GM19035 (cell line): ENCODE measurements around the gene BLOC1S5.

Experiments
- ATAC-seq: cut with Tn5 transposase; IDR thresholded peaks from one replicate; pipeline ENCODE4 v1.9.1; 2021; ENCODE audit not compliant: unreplicated experiment

BLOC1S5 gene

DNA sequence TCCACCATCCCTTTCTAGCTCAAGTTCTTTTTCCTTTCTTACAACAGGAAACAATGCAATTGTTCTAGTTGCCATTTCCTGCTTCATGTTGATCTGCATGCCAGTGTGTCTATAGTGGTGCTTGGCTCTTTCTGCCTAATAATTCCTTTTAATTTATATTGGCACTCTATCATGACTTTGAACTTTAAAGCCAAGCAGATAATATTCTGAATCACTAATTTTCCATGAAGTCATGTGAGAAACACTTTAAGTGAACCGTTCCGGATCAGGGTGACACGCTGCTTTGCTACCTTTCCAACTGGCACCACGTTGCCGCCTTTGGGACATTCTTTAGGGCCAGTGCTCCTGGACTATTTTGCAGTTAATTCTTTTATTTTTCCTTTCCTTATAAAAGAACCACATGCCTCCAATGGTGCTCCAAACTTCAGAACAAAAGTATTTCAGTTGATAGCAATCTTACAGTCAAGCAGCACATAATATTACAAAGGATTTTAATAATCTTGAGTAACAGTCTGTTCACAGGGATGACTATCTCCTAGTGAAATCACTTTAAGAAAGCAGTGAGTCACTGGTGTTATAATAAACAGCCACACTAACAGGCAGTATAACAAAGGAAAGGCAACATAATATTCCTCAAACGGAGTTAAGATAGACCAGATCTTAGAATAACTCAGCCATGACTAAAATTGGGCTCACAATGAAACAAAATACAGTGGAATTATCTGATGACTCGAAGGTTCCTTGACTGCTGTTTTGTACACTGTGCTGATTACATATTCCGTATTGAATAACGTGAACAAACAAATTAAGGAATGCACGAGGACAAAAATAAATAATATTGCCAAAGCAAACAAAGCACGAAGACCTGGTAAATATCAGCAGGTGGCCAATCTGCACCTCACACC lies 19.0 kb upstream of the BLOC1S5 start:
- no peak for ATAC-seq

DNA sequence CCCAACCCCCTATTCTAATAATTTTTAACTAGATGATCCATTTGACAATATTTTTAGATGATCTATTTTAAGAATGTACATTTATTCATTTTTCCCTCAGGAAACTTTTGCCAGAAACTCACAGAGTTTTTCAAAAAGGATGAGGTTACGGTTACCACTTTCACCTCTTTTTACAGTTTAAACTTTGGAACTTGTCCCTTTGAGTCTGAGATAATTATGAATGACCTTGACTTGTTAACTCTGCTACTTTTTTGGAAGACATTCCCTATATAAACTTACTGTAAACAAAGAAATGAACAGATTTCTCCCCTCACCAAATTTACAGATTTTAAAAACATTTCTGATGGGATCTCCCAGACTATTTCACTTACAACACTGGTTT lies 18.4 kb upstream of the BLOC1S5 start:
- ATAC-seq = no peak

DNA sequence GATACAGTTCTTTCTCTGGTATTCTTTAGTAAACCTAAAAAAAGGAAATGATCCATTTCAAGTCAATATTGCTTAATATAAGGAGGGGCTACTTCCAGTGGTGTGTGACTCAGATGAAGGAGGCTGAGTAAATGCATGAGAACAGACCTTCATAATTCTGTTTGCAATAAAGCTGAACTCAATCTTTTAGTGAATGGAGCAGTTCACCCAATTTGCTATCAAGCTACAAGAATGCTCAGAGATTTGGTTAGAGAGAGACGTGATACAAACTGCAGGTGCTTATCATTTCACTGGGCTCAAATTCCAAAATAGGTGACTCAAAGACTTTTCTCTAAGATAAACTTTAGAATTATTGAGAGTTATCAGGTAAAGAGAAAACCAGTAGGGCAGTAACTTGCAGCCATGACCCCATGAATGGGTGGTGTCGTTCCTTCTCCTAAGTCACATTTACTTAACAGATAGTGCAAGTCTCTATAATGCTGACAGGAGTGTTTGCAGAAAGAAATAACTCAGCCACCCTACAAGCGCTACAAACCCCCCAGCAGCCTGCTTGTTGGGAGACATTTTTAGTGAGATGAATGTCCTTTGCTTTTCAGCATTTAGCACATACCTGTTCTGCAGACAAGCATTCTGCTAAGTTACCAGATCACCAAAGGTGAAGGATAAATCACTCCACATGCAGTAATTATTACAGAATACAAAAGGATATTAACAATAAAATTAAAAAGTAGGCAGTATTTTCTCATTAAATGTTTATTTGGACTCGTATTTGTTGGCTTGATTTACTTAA lies 16.4 kb upstream of the BLOC1S5 start:
- no peak for ATAC-seq

DNA sequence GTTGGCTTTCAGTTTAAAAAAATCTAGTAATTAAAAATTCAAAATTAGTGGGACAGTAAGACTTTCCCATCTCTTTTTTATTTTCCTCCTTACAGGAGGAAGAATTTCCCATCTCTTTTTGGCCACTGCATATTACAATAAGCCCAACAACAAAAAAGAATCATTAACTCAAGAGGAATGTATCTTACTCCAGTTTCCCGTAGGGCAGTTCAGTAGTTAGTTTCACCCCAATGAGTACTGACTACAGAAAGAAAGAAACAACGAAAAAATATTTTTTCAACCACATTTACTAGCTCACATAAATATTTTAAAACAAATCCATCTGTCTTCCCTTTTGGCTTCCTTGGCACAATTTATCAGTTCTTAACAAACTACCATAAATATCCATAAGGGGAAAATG lies 14.9 kb upstream of the BLOC1S5 start:
- no peak for ATAC-seq

DNA sequence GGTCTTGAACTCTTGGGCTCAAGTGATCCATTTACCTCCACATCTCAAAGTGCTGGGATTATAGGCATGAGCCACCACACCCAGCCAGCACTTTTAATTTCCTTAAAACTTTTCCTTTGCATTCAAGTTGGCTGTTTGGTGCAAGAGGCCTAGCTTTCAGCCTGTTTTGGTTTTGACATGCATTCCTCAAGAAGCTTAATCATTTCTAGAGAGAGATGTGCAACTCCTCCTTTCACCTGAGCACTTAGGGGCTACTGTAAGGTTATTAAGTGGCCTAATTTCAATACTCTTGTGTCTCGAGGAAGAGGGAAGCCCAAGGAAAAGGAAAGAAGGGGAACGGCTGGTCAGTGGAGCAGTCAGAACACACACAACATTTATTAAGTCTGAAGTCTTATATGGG lies 13.8 kb upstream of the BLOC1S5 start:
- ATAC-seq = no peak

DNA sequence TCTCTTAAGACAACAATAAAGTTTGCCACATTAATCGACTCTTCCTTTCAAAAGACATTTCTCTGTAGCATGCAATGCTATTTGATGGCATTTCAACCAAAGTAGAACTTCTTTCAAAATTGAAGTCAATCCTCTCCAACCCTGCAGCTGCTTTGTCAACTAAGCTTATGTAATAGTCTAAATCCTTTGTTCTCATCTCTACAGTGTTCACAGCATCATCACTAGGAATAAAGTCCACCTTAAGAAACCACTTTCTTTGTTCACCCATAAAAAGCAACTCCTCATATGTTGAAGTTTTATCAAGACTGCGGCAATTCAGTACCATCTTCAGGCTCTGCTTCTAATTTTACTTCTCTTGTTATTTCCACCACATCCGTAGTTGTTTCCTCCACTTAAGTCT lies 11.5 kb upstream of the BLOC1S5 start:
- no peak for ATAC-seq

DNA sequence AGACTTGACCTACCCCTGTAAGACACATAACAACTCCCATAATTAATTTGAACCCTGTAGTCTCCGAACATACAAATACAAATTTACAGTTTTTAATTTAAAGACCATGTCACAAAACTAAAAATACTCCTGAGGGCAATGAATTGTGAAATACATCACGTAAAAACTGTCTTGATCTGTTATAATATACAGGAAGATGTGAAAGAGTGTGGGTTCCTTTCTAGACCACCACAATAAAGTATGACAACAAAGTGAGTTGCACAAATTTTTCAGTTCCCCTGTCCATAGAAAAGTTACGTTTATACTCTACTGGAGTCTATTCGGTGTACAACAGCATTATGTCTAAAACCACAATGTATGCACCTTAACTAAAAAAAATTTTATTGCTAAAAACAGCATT lies 11.0 kb upstream of the BLOC1S5 start:
- ATAC-seq = no peak

DNA sequence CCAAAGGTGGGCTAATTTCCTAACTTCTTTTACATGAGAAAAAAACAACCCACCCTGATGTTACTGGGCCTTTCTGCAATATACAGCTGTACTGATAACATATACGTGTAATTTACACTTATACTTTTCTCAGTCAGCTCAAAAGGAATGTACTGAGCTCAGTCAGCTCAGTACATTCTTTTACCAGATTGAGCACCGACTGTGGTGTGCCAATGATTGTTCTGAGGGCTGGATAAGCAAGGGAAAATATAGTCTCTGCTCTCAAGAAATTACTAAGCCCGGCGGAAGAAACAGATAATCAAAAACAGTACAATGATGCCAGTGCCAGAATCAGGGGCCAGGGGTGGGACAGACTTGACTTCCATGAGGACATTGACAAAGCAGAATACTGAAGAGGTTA lies 10.0 kb upstream of the BLOC1S5 start:
- ATAC-seq = no peak

DNA sequence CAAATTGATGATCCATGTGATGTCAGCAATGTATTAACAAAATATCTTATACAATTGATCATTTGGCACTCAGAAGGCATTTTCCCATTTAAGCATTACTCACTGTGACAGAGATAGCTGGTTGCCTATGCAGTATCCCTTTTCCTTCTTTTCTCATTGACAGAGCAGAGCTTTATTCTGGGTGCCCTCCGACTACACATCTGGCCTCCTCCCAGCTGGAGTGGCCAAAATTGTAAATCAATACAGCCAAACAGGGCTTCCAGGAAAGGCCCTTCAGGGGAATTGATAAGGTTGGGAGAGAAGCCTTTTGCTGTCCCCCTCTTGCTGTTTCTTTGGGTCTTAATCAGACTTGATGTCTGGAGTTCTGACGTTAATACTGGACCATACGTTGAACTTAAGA lies 9.6 kb upstream of the BLOC1S5 start:
- ATAC-seq = no peak

DNA sequence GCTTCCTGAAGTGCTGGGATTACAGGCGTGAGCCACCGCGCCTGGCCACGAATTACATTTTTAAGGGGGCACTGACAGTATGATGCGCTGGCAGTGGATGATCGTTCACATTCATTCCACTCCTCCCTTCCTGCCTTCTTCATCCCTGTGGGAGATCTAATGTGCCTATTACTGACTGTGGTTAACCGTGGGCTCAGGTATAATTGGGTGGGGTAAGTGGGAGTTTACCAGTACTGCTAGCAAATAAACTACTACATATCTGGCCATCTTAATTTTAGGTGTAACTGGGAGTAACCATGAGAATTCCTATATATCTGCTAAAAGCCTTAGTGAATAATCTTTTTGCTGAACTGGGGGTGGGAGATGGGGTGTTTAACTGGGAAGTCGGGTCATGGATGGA lies 6.5 kb upstream of the BLOC1S5 start:
- ATAC-seq = no peak

DNA sequence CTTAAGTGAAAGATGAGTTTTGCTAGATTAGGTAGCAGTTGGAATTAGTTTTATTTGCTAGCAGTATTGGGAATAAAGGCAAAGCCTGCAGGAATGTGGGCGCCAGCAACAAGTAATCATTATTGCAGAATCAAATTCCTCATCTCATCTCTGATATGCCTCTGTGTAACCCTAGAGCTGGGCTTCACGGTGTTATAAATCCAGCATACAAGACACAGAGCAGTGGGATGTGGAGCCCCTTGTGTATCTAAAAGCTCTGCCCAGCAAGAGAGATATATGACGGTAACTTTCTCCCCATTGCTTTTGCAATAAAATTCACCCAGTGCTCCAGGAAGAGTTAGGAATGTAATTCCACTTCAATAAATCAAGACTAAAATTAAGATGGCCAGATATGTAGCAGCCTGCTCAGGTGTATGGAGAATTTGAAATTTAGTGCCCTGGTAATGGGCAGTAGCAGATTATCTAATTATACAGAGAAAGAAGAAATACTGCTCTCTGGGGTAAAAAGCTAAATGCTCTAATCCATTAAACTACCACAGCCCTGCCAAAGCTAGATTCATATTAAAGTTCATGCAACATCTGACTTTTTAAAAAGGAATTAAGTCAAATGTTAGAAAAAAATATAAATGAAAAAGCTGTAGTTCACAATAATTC lies 5.6 kb upstream of the BLOC1S5 start:
- ATAC-seq = no peak

DNA sequence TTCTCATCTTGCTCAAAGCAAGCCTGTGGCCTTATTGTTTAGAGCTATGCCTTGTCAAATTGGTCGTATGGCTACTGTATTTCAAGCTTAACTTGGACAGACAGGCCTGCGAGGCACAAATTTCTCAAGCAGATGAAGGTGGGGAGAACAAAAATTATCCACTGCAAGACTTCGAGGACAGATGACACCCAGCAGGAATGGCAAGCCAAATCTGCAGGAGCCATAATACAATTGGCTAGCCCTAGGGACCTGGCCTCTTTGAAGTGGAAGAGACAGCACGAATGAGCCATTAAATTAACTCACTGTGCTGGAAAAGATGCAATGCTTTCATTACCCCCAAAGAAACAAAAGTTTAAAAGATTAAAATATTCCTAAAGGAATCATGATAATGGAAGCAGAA lies 5.0 kb upstream of the BLOC1S5 start:
- ATAC-seq = no peak

DNA sequence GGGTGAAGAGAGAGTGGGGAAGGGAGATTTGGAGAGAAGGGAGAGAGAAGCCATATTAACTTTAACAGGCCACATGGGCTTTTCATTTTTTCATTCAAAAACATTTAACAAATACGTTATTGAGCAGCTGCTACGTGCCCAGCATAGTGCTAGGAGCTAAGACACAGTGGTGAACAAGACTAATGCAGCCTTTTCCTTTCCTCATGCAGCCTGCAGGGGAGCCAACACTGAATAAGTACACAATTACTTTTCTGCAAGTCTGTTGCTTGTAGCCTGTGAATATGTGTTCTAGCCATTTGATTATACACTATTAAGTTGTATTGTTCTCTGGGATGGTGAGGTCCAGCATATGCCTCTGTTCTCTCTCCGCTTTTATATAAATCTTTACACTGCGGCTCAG lies 1.9 kb upstream of the BLOC1S5 start:
- ATAC-seq = no peak

DNA sequence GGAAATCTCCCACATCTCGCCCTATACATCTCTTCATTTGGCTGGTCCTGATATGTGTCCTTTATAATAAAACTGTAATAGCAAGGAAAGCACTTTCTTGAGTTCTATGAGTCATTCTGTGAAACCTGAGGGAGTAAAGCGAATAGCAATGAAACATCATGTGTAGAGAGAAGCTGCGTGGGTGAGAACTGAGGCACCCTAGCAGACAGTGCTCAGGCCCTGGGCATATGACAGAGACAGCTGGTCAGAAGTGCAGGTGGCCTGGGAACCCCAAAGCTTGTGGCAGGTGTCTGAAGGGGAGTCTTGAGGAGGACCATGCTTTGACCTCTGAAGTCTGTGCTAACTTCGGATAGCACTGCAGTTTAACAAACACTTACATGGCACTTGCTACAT lies 1.3 kb upstream of the BLOC1S5 start:
- peak; percentile 47 for ATAC-seq

DNA sequence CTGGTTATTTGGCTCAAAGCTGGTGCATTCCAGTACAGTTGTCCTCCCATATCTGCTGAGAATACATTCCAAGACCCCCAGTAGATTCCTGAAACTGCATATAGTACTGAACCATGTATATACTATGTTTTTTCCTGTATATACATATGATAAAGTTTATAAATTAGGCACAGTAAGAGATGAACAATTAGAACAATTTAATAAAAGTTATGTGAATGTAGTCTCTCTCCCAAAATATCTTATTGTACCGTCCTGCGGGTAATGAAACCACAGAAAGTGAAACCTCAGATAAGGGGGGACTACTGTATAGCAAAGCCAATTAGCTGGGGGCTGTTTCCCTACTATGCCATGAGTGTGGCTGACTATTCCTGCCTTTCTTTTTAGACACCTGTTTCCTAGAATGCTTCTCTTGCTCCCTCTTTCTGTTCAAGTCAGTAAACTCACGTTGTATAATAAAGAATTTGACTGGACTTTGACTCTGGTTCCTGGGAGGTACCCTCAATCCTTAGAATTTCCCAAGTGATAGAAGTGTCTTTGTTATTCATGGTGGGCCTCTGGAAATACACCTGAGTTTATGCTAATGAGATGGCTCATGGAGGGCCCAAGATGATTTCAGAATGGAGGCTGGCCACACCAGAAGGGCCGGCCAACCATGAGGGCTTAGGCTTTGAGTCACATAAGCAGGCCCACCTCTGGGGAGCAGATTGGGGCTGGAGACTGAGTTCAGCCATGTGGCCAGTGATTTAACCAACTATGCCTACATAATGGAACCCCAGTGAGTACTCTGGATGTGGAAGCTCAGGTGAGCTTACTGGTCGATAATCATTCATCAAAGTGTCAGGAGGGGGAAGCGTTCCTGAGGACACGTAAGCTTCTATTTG lies 689 bp upstream of the BLOC1S5 start:
- ATAC-seq = no peak

DNA sequence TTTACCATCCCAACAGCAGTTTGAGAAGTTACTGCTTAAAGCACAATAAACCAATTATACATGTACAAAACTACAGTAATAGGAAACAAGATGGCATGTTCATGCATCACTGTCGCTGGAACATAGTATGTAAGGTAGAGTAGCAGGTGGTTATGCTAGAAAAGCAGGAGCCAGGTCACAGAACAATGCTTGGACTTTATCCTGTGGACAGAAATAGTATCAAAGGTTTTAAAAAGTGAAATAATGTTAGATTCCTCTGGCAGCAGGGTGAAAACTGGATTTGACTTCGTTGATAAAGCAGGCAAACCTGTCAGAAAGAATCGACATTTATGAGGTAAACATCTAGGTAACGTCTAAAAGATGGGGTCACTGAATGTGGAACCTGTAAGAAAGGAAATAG lies 2.5 kb downstream of the BLOC1S5 start:
- no peak for ATAC-seq

DNA sequence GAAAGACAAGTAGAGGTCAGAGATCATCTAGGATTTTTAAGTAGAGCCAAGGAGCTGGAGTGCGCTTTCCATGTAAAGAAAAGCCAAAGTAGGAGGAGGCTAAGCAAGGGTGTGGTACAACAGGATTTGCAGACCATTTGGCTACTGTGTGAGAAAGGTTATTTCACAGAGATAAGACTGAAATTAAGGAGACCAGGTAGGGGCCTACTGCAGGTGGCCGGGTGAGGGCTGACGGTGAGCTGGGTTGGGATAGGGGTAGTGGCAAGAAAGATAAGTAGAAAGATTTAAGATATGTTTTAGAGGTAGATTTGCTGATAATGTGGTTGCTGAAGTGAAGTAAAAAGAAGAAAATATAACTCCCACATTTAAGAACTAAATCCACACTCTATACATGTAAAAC lies 3.8 kb downstream of the BLOC1S5 start:
- ATAC-seq = no peak

DNA sequence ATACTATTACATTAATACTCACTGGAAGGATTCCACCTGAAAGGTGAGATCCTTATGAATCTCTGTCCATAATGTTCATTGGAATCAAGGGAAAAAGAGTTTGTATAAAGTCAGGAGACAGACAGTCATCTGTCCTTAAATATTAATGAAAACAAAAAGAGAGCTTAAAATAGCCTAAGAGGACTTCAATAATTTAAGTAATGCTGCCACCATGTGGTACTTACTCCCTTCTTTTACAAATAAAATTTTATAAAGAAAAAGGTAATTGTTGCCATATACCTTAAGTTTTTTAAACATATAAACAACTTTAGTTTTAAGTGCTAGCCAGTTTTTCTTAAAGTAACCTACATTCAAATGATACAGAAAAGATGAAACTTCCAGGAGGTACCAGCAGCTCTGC lies 5.1 kb downstream of the BLOC1S5 start:
- ATAC-seq = no peak

DNA sequence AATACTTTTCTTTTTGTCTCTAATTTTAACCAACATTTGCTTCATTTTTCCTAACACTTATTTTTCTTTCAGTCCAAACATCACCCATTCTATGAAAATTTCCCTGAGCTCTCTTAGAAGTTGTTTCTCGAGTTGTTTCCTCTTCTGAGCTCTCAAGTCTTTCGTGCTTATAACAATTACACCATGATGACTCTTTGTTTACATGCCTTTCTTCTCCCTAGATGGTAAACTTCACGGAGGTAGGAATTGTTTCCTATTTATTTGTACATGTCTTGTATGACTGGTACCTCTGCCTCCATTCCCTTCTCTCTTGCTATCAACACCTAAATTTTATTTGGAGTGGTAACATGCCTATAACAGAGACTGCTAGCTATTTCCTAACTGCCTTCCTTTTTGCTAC lies 6.4 kb downstream of the BLOC1S5 start:
- ATAC-seq = no peak

DNA sequence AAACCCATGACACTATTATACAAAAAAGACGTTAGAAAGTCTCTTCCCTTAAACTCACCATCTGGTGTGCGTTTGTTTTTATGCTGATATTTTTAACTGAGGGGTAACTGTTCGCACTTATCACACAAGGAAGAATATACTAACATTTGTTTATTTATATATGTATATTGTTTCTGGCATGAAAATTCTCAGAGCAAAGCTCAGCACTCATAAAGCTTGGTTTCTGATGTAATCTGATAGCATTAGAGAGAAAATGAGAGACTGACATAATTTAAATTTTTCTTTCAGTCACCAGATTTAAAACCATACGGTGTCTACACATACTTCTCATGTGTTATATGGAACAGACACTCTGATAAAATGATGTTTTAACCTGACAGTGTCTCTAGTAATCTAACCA lies 6.9 kb downstream of the BLOC1S5 start:
- ATAC-seq = no peak

DNA sequence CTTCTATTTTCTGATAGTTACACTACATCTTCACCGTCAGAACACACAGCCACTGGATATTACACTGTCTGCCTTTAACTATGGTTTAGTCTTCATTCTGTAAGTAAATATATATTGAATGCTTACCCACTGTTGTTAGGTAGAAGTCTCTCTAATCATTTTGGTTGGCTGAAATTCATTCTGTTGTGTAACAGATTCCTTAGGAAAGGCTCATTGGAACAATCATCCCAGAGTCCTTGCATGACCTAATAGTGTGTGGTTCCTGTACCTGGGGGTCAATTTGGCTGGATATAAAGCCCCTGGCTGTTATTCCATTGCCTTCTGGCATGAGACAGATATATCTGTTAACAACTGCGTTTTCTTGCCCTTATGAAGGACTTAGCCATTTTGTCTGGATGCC lies 9.9 kb downstream of the BLOC1S5 start:
- no peak for ATAC-seq
